Mesothelial cell of epicardium (in vitro differentiated cells): ENCODE data around the gene FPR2. TPM values are rescaled to one million over a fixed set of nuclear protein-coding genes. Genes with fewer than 3 reads are reported as not detected.
"Not testable (repeated sequence)": the region's sequence is repeated elsewhere in the genome, so short reads cannot be mapped to it uniquely, and the experiment has no call there.

Source experiments
- DNase-seq, 2 experiments: peaks; one replicate each; pipeline ENCODE4 v3.0.0; 2021; ENCODE audit warnings: low spot score in 2 of 2; ENCODE audit not compliant: unreplicated experiment in 2 of 2
- H3K27ac Mint-ChIP-seq: 2 replicates; pipeline ENCODE4 v1.8.0; 2021; ENCODE audit warnings: mixed read lengths
- H3K27me3 Mint-ChIP-seq: 2 replicates; pipeline ENCODE4 v1.8.0; 2021; ENCODE audit warnings: low read depth, mixed read lengths
- H3K36me3 Mint-ChIP-seq: 2 replicates; pipeline ENCODE4 v1.8.0; 2021; ENCODE audit warnings: mixed read lengths
- H3K4me1 Mint-ChIP-seq: 2 replicates; pipeline ENCODE4 v1.8.0; 2021; ENCODE audit warnings: mixed read lengths
- H3K4me3 Mint-ChIP-seq: 2 replicates; pipeline ENCODE4 v1.8.0; 2021; ENCODE audit warnings: mild to moderate bottlenecking, moderate library complexity, mixed read lengths
- H3K9me3 Mint-ChIP-seq: 2 replicates; pipeline ENCODE4 v1.8.0; 2021; ENCODE audit warnings: mixed read lengths
- CTCF ChIP-seq: fragments of 200-600 bp; sonication (generic); IDR thresholded peaks from one replicate; pipeline ENCODE4 v1.5.0; 2021; ENCODE audit warnings: antibody characterized with exemption; ENCODE audit not compliant: unreplicated experiment
- total RNA-seq: library from RNA; stranded (reverse); gene quantifications from 3 replicates; pipeline ENCODE4 v1.2.1, GENCODE V29; 2021

Gene FPR2
- total RNA-seq, 1 donor from 2014 or later, result not detected

DNA sequence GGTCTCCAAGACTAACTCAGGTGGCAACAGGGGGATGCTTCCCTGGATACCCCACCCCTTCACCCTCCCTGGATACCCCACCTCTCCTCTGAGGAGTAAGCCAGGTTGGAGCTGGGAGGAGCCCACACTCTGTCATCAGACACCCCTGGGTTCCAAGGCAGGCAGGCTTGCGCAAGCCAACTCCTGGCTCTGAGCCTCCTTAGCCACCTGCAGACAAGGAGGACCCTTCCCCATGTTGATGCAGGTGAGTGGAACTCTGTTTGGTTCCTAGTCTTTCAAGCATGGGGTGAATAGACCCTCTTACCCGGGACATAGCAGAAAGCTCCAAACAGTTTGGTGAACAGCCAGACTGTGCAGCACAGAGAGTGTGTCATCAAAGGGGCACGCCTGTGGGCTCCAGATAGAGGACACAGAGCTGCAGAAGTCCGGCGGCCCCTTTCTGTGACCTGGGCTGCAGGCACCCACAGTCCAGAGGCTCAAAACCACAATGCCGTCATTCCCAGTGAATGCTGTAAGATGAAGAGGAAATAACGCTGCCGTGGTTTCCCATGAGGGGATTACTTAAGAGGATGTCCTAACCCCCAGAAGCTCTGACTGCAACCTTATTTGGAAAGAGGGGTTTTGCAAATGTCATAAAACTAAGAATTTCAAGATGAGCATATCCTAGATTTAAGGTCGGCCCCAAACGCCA is 25.1 kb upstream of the FPR2 start:
- Mint-ChIP-seq H3K9me3 (peaks cover 19% of the 10 kb centered on the region), H3K36me3 (peaks cover 2% of the 10 kb centered on the region), H3K4me3 (no peak overlapping the region), H3K27ac (no peak overlapping the region), H3K4me1 (peaks cover 2% of the 10 kb centered on the region), H3K27me3 (no peaks in the 10 kb centered on the region)
- DNase-seq, result no peak
- no peak for TF ChIP-seq CTCF

DNA sequence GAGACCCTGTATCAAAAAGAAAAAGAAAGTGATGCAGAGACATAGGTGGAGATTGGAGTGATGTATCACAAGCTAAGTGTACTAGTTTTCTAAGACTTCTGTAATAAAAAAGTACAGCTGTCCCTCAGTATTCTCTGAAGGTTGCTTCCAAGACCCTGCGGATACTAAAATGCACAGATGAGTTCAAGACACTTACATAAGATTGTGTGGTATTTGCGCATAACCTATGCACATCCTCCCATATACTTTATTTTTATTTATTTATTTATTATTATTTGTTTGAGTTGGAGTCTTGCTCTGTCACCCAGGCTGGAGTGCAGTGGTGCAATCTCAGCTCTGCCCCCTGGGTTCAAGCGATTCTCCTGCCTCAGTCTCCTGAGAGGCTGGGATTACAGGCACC is 23.6 kb upstream of the FPR2 start:
- Mint-ChIP-seq H3K4me3 (no peak overlapping the region), H3K27ac (no peak overlapping the region), H3K4me1 (peaks cover 2% of the 10 kb centered on the region), H3K9me3 (peaks cover 10% of the 10 kb centered on the region), H3K27me3 (no peaks in the 10 kb centered on the region), H3K36me3 (no peaks in the 10 kb centered on the region)
- TF ChIP-seq CTCF, result no peak
- DNase-seq, result no peak

- no peak overlapping the region for H3K27ac Mint-ChIP-seq
- H3K9me3 Mint-ChIP-seq, result peaks cover 13% of the 10 kb centered on the region
- H3K27me3 Mint-ChIP-seq, result no peaks in the 10 kb centered on the region
- peaks cover 2% of the 10 kb centered on the region for H3K4me1 Mint-ChIP-seq
- no peaks in the 10 kb centered on the region for H3K36me3 Mint-ChIP-seq
- H3K4me3 Mint-ChIP-seq, result no peak overlapping the region
- no peak for DNase-seq
- TF ChIP-seq CTCF, result no peak
Observed at GRCh38 chr19:51737924-51738323, 23.1 kb upstream of the FPR2 start.

- DNase-seq, H3K27ac Mint-ChIP-seq, H3K36me3 Mint-ChIP-seq, H3K4me3 Mint-ChIP-seq, H3K27me3 Mint-ChIP-seq, H3K4me1 Mint-ChIP-seq: not testable (repeated sequence)
- peaks cover 16% of the 10 kb centered on the region for H3K9me3 Mint-ChIP-seq
Observed at GRCh38 chr19:51738523-51738922, 22.5 kb upstream of the FPR2 start.

GRCh38 chr19:51739466-51740213 is 21.3 kb upstream of the FPR2 start:
- H3K4me1 Mint-ChIP-seq, result no peaks in the 10 kb centered on the region
- H3K27me3 Mint-ChIP-seq, result no peaks in the 10 kb centered on the region
- H3K27ac Mint-ChIP-seq, result no peak overlapping the region
- no peaks in the 10 kb centered on the region for H3K36me3 Mint-ChIP-seq
- H3K9me3 Mint-ChIP-seq, result peaks cover 16% of the 10 kb centered on the region
- TF ChIP-seq CTCF, result no peak
- DNase-seq, result no peak
- H3K4me3 Mint-ChIP-seq, result no peak overlapping the region

DNA sequence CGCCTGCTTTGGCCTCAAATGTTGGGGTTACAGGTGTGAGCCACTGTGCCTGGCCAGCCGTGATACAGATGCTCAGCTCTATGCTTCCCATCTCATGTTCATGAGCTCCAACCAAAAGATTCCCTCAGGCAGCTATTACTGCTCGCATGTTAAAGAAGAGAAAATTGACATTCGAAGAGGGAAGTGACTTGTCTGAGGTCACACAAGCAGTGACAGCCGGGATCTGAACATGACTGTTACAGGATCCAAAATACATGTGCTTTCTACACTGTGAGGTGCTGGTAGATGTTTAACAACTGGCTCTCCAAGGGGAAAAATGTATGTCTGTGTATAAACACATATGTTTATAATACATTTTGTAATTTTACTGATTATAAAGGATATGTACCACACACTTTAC is 20.6 kb upstream of the FPR2 start:
- Mint-ChIP-seq H3K4me3 (no peak overlapping the region), H3K36me3 (no peaks in the 10 kb centered on the region), H3K4me1 (no peaks in the 10 kb centered on the region), H3K27ac (no peak overlapping the region), H3K9me3 (peaks cover 17% of the 10 kb centered on the region), H3K27me3 (no peaks in the 10 kb centered on the region)
- no peak for TF ChIP-seq CTCF
- DNase-seq, result no peak
